ENCODE data around the gene FYN.

Gene FYN

DNA sequence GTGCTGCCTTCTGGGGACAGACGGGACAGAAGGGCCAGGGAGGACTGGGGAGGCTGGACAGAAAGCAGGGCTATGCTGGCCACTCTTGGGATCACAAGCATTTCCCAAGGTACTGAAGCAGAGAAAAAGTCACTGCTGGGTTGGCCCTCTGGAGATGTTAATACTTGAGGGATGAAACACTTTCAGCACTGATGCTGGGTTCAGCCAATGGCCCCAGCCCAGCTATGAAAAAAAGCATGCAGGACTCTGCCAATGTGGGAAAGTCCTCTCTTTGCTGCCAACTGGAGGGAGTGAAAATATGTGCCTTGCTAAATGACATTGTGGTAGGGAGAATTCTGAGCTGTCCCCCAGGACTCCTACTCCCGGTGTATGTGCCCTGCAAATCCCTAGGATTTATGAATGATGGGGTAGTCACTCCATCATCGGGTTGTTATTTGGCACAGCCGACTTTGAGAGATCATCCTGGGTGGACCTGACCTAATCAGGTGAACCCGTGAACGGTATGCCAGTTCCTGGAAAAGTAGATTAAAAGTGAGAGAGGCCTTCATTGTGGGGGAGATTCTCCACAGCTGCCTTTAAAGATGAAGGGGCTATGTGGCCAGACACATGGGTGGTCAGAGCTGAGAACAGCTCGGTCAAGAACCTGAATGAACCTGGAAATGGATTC is 147.7 kb downstream of the FYN start:
- no peaks in the 10 kb centered on the region for H3K27me3 ChIP-seq (ENCODE audit: control insufficient read depth, insufficient read depth, low read length)
- no peak overlapping the region for H3K9ac ChIP-seq (ENCODE audit: low read length)
- peaks cover 9% of the 10 kb centered on the region for H3K4me1 ChIP-seq (ENCODE audit: control insufficient read depth, insufficient read depth, low read length)
- no peak overlapping the region for H3K4me3 ChIP-seq (ENCODE audit: low read length)
- H3K36me3 ChIP-seq (ENCODE audit: control insufficient read depth, insufficient read depth, low read length), result no peaks in the 10 kb centered on the region
- H3K9me3 ChIP-seq (ENCODE audit: control insufficient read depth, low read length), result no peaks in the 10 kb centered on the region

DNA sequence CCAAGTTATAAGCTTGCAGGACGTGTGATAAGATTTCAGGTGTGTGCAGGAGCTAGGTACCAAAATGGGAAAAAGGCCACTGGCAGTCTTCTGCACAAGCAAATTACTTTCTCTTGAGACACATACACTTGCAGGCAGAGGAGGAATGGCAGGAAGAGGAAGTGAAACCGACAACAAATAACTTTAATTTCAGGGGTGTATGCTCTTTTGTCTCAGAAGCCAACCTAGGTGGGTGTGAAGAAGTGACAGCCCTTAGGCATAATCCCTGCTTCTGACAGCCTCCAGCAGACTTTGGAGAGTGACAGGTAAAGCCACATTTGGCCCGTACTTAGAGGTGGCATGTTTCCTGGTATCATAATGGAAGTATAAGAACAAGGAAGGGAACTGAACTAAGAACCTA is 148.7 kb downstream of the FYN start:
- no peaks in the 10 kb centered on the region for H3K27me3 ChIP-seq (ENCODE audit: control insufficient read depth, insufficient read depth, low read length)
- H3K36me3 ChIP-seq (ENCODE audit: control insufficient read depth, insufficient read depth, low read length), result no peaks in the 10 kb centered on the region
- no peak overlapping the region for H3K9ac ChIP-seq (ENCODE audit: low read length)
- peaks cover 9% of the 10 kb centered on the region for H3K4me1 ChIP-seq (ENCODE audit: control insufficient read depth, insufficient read depth, low read length)
- H3K9me3 ChIP-seq (ENCODE audit: control insufficient read depth, low read length), result no peaks in the 10 kb centered on the region
- H3K4me3 ChIP-seq (ENCODE audit: low read length), result no peak overlapping the region

DNA sequence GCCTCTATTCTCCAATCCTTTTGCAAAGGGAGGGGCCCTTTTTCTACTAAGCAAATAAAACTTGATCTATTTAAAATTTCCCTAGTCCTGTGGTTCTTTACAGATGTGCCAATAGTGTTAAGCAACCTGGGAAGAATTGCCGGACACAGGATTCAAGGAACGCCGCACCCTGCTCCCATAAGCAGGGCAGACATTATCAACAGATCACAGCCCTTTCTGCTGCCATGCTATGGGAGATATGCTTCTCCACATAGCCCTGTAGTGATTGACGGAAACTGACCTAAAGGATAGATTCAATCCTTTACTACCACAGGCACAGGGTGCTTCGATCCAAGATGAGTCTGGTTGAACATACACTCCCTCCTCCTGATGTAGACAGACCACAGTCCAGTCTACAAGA is 149.2 kb downstream of the FYN start:
- Histone ChIP-seq H3K4me1 (ENCODE audit: control insufficient read depth, insufficient read depth, low read length) (peaks cover 9% of the 10 kb centered on the region), H3K4me3 (ENCODE audit: low read length) (no peak overlapping the region), H3K36me3 (ENCODE audit: control insufficient read depth, insufficient read depth, low read length) (no peaks in the 10 kb centered on the region), H3K9me3 (ENCODE audit: control insufficient read depth, low read length) (no peaks in the 10 kb centered on the region), H3K27me3 (ENCODE audit: control insufficient read depth, insufficient read depth, low read length) (no peaks in the 10 kb centered on the region), H3K9ac (ENCODE audit: low read length) (no peak overlapping the region)

DNA sequence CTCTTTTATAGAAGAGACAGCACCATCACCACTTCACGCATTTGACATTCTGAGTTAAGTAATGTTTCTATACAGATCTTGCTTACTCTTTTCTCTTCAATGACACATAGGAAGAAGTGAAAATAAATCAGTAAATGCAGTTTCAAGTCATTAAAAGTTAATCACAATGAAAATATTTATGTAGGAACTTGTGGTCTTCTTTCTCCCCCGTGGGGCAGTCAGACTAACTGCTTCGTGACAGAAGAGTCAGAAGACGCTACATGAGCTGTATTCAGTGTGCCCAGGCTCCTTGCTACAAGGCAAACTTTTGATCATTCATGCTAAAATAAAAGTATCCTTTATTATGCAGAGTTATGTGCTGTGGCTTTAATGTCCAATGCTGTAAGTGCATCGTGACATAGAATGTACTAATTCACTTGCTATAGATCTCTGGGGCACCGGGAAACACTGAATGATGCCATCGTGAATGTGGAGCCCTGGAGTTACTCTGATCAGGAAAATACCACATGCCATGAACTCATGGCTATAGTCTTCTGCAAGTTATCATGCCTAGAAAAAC is 149.8 kb downstream of the FYN start:
- Histone ChIP-seq H3K9ac (ENCODE audit: low read length) (no peak overlapping the region), H3K36me3 (ENCODE audit: control insufficient read depth, insufficient read depth, low read length) (no peaks in the 10 kb centered on the region), H3K9me3 (ENCODE audit: control insufficient read depth, low read length) (no peaks in the 10 kb centered on the region), H3K27me3 (ENCODE audit: control insufficient read depth, insufficient read depth, low read length) (no peaks in the 10 kb centered on the region), H3K4me1 (ENCODE audit: control insufficient read depth, insufficient read depth, low read length) (peaks cover 9% of the 10 kb centered on the region), H3K4me3 (ENCODE audit: low read length) (no peak overlapping the region)

DNA sequence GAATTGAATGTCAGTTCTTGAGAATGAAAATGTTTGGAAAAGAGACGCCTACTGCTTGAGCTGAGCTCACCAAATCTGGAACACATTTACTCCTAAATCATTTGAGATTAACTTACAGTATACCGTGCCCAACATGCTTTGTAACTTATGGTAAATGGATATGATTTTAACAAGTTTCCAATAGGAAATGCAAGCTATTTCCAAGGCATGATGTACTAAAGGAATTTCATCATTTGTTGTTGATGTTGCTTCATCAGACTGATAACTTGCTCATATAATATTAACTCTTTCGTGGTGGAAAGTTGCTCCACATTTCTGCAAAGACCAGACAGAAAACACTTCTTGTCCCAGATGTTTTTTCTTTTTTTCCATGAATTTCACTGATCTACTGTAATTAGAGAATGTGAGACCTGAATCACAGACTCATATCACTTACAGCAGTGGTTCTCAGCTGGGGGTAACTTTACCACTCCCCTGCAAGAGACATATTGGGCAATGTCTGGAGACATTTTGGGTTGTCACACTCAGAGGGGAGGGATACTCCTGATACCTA is 151.0 kb downstream of the FYN start:
- H3K4me3 ChIP-seq (ENCODE audit: low read length), result no peak overlapping the region
- H3K4me1 ChIP-seq (ENCODE audit: control insufficient read depth, insufficient read depth, low read length), result peaks cover 9% of the 10 kb centered on the region

DNA sequence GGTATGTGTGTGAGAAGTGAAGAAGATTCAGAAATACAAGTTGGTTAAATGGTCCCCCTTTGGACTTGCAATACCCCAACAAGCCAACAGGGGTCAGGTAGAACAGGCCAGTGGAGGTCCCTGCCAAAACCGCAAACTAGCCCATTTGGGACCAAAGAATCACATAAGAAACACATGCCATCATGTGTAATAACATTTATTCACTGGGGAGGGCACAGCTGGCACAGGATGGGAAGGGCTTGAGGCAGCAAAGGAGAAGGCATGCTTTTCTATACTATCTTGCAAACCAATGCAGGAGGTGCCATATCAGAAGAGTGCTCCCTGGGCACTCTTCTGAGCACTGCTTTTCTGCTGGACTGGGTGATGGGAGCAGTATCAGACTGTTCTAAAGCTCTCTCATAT is 151.5 kb downstream of the FYN start:
- Histone ChIP-seq H3K27me3 (ENCODE audit: control insufficient read depth, insufficient read depth, low read length) (no peaks in the 10 kb centered on the region), H3K4me1 (ENCODE audit: control insufficient read depth, insufficient read depth, low read length) (peaks cover 9% of the 10 kb centered on the region), H3K9me3 (ENCODE audit: control insufficient read depth, low read length) (no peaks in the 10 kb centered on the region), H3K9ac (ENCODE audit: low read length) (no peak overlapping the region), H3K4me3 (ENCODE audit: low read length) (no peak overlapping the region), H3K36me3 (ENCODE audit: control insufficient read depth, insufficient read depth, low read length) (no peaks in the 10 kb centered on the region)

More for the DNA sequence above, 151.0 kb downstream of the FYN start:
- no peak overlapping the region for H3K9ac ChIP-seq (ENCODE audit: low read length)
- no peaks in the 10 kb centered on the region for H3K9me3 ChIP-seq (ENCODE audit: control insufficient read depth, low read length)
- no peaks in the 10 kb centered on the region for H3K27me3 ChIP-seq (ENCODE audit: control insufficient read depth, insufficient read depth, low read length)
- no peaks in the 10 kb centered on the region for H3K36me3 ChIP-seq (ENCODE audit: control insufficient read depth, insufficient read depth, low read length)

DNA sequence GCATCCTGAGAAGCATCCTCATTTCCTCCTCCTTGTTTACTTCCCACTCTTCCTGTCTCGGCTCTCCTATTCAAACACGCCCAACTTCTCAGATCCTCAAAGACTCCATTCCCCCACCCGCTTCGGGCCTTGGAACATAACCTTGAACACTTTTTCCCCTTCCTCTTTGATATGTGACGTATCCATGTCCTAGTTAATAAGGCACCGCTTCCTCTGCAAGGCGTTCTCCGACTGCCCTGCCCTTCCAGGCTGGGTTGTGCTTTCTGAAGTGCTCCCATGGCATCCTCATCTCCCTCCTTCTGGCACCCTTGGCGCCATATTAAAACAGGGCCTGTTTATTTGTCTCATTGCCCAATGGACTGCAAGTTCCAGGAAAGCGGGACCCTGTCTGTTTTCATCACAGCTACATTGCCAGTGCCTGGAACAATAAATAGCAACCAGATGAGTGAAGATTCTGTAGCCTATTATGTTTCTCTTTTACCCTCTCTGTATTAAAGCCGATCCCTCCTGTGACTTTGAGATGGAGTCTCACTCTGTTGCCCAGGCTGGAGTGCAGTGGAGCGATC is 152.2 kb downstream of the FYN start:
- H3K4me1 ChIP-seq (ENCODE audit: control insufficient read depth, insufficient read depth, low read length), result peaks cover 9% of the 10 kb centered on the region
- no peaks in the 10 kb centered on the region for H3K27me3 ChIP-seq (ENCODE audit: control insufficient read depth, insufficient read depth, low read length)
- no peak overlapping the region for H3K4me3 ChIP-seq (ENCODE audit: low read length)
- no peaks in the 10 kb centered on the region for H3K36me3 ChIP-seq (ENCODE audit: control insufficient read depth, insufficient read depth, low read length)
- no peak overlapping the region for H3K9ac ChIP-seq (ENCODE audit: low read length)
- no peaks in the 10 kb centered on the region for H3K9me3 ChIP-seq (ENCODE audit: control insufficient read depth, low read length)

DNA sequence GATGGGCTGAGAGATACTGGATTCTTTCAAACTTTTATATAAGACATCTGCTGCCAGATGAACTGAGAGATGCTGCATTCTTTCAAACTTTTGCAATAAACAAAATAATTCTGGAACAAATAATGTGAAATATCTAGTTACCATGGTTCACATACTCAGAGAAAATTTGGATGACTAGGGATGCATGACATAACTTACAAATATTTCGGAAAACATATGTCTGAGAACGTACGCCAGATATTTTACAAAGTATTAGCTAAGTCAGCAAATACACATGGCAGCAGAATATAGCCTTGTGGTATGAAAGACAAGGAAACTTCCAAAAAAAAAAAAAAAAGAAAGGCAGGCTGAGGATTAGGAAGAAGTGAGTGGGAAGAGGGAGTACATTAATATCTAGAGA is 154.3 kb downstream of the FYN start:
- Histone ChIP-seq H3K36me3 (ENCODE audit: control insufficient read depth, insufficient read depth, low read length) (no peaks in the 10 kb centered on the region), H3K9ac (ENCODE audit: low read length) (no peak overlapping the region), H3K9me3 (ENCODE audit: control insufficient read depth, low read length) (no peaks in the 10 kb centered on the region), H3K27me3 (ENCODE audit: control insufficient read depth, insufficient read depth, low read length) (no peaks in the 10 kb centered on the region), H3K4me1 (ENCODE audit: control insufficient read depth, insufficient read depth, low read length) (no peaks in the 10 kb centered on the region), H3K4me3 (ENCODE audit: low read length) (no peak overlapping the region)

DNA sequence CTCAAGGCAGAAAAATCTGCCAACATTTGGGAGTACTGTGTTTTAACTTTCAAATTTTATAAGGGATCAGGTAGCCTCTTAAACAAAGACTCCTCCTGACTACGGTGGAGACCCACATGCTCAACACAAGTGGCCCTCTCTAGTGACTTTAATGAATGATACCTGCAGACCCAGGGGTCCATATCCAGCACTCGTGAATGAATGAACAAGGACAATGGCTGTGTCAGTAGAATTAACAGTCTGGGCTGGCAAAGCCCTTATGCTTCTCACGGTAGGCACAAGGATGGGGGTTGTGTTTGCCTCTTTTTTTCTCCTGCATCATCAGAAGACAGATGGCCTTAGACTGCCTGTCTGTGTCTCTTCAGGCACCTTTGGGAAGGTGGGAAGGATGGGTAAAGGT is 154.9 kb downstream of the FYN start:
- H3K36me3 ChIP-seq (ENCODE audit: control insufficient read depth, insufficient read depth, low read length), result no peaks in the 10 kb centered on the region
- H3K27me3 ChIP-seq (ENCODE audit: control insufficient read depth, insufficient read depth, low read length), result no peaks in the 10 kb centered on the region
- H3K9ac ChIP-seq (ENCODE audit: low read length), result no peak overlapping the region
- no peaks in the 10 kb centered on the region for H3K4me1 ChIP-seq (ENCODE audit: control insufficient read depth, insufficient read depth, low read length)
- H3K4me3 ChIP-seq (ENCODE audit: low read length), result no peak overlapping the region
- no peaks in the 10 kb centered on the region for H3K9me3 ChIP-seq (ENCODE audit: control insufficient read depth, low read length)

DNA sequence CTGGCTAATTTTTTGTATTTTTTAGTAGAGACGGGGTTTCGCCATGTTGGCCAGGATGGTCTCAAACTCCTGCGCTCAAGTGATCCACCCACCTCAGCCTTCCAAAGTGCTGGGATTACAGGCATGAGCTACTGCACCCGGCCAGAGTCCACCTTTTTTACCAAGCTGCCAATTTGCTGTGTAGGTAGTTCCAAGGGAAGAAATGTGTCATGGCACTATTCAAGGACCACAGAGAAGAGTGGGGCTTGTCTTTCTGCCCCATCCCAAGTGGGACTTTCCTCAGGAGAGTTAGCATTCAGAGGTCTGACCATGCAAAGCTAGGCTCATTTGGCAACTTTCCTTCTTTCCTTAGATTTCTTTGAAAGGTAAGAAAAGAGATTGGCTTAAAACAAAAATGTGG is 155.6 kb downstream of the FYN start:
- peaks cover 4% of the 10 kb centered on the region for H3K4me1 ChIP-seq (ENCODE audit: control insufficient read depth, insufficient read depth, low read length)

DNA sequence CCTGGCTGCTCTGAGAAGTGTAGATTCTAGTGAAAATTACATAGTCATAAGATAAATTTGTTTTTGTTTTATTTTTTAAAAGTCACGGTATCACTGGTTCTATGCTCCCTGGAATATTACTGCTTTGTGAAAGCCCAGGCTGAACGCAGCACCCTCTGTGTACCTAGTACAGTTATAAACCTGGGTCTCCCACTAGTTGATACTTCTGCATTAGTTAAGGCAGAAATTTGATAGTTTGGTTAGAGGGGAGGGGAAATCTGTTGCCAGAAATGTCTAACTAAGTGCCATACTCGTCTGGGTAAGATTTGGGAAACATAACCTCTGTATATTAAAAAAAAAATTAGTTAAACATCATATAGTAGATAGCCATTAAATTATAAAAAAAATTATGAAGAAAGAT is 156.9 kb downstream of the FYN start:
- no peaks in the 10 kb centered on the region for H3K9me3 ChIP-seq (ENCODE audit: control insufficient read depth, low read length)
- no peak overlapping the region for H3K9ac ChIP-seq (ENCODE audit: low read length)
- peaks cover 12% of the 10 kb centered on the region for H3K4me1 ChIP-seq (ENCODE audit: control insufficient read depth, insufficient read depth, low read length)
- H3K36me3 ChIP-seq (ENCODE audit: control insufficient read depth, insufficient read depth, low read length), result no peaks in the 10 kb centered on the region
- H3K4me3 ChIP-seq (ENCODE audit: low read length), result no peak overlapping the region
- no peaks in the 10 kb centered on the region for H3K27me3 ChIP-seq (ENCODE audit: control insufficient read depth, insufficient read depth, low read length)

More for the DNA sequence above, 155.6 kb downstream of the FYN start:
- H3K4me3 ChIP-seq (ENCODE audit: low read length), result no peak overlapping the region
- H3K27me3 ChIP-seq (ENCODE audit: control insufficient read depth, insufficient read depth, low read length), result no peaks in the 10 kb centered on the region
- no peak overlapping the region for H3K9ac ChIP-seq (ENCODE audit: low read length)
- no peaks in the 10 kb centered on the region for H3K9me3 ChIP-seq (ENCODE audit: control insufficient read depth, low read length)
- no peaks in the 10 kb centered on the region for H3K36me3 ChIP-seq (ENCODE audit: control insufficient read depth, insufficient read depth, low read length)

DNA sequence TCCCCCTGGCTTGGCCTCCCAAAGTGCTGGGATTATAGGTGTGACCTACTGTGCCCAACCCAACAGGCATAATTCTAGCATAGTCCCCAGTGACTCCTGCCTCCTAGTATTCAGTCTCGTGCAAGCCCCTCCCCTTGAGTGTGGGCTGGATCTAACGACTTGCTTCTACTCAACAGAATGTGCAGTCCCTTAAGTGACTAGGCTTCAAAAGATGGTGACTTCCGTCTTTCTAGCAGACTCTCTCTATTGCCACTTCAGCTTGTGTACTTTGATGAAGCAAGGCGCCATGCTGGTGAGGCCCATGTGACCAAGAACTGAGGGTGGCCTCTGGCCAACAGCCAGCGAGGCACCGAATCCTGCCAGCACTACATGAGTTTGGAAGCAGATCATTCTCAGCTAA is 157.9 kb downstream of the FYN start:
- Histone ChIP-seq H3K27me3 (ENCODE audit: control insufficient read depth, insufficient read depth, low read length) (no peaks in the 10 kb centered on the region), H3K4me1 (ENCODE audit: control insufficient read depth, insufficient read depth, low read length) (peaks cover 15% of the 10 kb centered on the region), H3K9me3 (ENCODE audit: control insufficient read depth, low read length) (no peaks in the 10 kb centered on the region), H3K4me3 (ENCODE audit: low read length) (no peak overlapping the region), H3K36me3 (ENCODE audit: control insufficient read depth, insufficient read depth, low read length) (no peaks in the 10 kb centered on the region), H3K9ac (ENCODE audit: low read length) (no peak overlapping the region)

Data from mucosa of stomach (tissue), 1 donor.